K562 (cell line): ENCODE measurements around the gene YOD1. TPM values are rescaled to one million over a fixed set of nuclear protein-coding genes. Genes with fewer than 3 reads are reported as not detected.
A peak's percentile ranks its signal among the peaks of the same experiment; 100 is the strongest.

ENCODE experiments used
- CBX2 ChIP-seq: fragments of 200-600 bp; sonication (generic); IDR thresholded peaks from one replicate; pipeline ENCODE4 v1.6.1; 2012; ENCODE audit warnings: mild to moderate bottlenecking, low read length, inconsistent platforms; ENCODE audit not compliant: insufficient read depth, poor library complexity, severe bottlenecking
- CHCHD3 ChIP-seq: fragments of 250-450 bp; sonication (Bioruptor Pico); IDR thresholded peaks from 2 replicates; pipeline ENCODE4 v2.1.2; 2022; ENCODE audit warnings: mild to moderate bottlenecking
- ELF2 ChIP-seq: fragments of 250-450 bp; sonication (Bioruptor Pico); IDR thresholded peaks from 2 replicates; pipeline ENCODE4 v1.5.0; 2021; ENCODE audit warnings: mild to moderate bottlenecking
- ELF4 ChIP-seq: fragments of 450-650 bp; formaldehyde crosslinking; IDR thresholded peaks from 2 replicates; pipeline ENCODE4 v1.4.0; 2022; ENCODE audit warnings: missing genetic modification characterization
- GATA2 ChIP-seq: sonication (generic); formaldehyde crosslinking; IDR thresholded peaks from 2 replicates; pipeline ENCODE4 v1.4.0; 2020; ENCODE audit warnings: mild to moderate bottlenecking, missing genetic modification reagents
- ILF3 ChIP-seq: fragments of 450-650 bp; IDR thresholded peaks from 2 replicates; pipeline ENCODE4 v1.6.1; 2018; ENCODE audit warnings: antibody characterized with exemption, mild to moderate bottlenecking, moderate library complexity, borderline replicate concordance
- IRF2 ChIP-seq: sonication (generic); formaldehyde crosslinking; IDR thresholded peaks from 2 replicates; pipeline ENCODE4 v1.8.1; 2022; ENCODE audit warnings: mild to moderate bottlenecking, missing genetic modification reagents
- NRF1 ChIP-seq, 2 experiments: fragments of 450-650 bp; IDR thresholded peaks in 1 of 2; conservative IDR thresholded peaks in 1 of 2; 2 replicates each; pipeline ENCODE4 v1.6.1; 2014; ENCODE audit warnings: mild to moderate bottlenecking in 2 of 2
- PHF8 ChIP-seq: fragments of 200-600 bp; sonication (generic); IDR thresholded peaks from 2 replicates; pipeline ENCODE4 v1.6.1; 2012; ENCODE audit warnings: mixed run types, mild to moderate bottlenecking, inconsistent platforms, low read length, moderate library complexity, borderline replicate concordance
- SMARCA4 ChIP-seq: fragments of 450-650 bp; IDR thresholded peaks from 2 replicates; pipeline ENCODE4 v1.6.1; 2016
- STAT6 ChIP-seq: sonication (generic); formaldehyde crosslinking; IDR thresholded peaks from 2 replicates; pipeline ENCODE4 v1.8.1; 2023; ENCODE audit warnings: mild to moderate bottlenecking, missing genetic modification reagents
- TOE1 ChIP-seq, 2 experiments: fragments of 450-650 bp in 1 of 2; sonication (generic) in 1 of 2; formaldehyde crosslinking in 1 of 2; IDR thresholded peaks; 2 replicates each; pipeline versions ENCODE4 v1.7.1 to v1.8.0; 2016 to 2022; ENCODE audit warnings: borderline replicate concordance in 2 of 2, mild to moderate bottlenecking in 2 of 2, antibody characterized with exemption in 1 of 2, inconsistent platforms in 1 of 2, low read depth in 1 of 2, missing genetic modification reagents in 1 of 2, moderate library complexity in 1 of 2
- TRIM28 ChIP-seq: fragments of 450-650 bp; IDR thresholded peaks from 2 replicates; pipeline ENCODE4 v1.6.1; 2017
- ZKSCAN8 ChIP-seq: fragments of 200-800 bp; sonication (Bioruptor generic); IDR thresholded peaks from 2 replicates; pipeline ENCODE4 v1.6.1; 2016; ENCODE audit warnings: missing genetic modification characterization, missing compliant biosample characterization
- ZNF316 ChIP-seq: fragments of 450-650 bp; IDR thresholded peaks from 2 replicates; pipeline ENCODE4 v1.6.1; 2016
- polyA plus RNA-seq, 8 experiments: library from polyadenylated mRNA; depleted of rRNA in 4 of 8; stranded (reverse) in 5 of 8; unstranded in 3 of 8; fragments of >200 nt; fragmentation: Nextera tagmentation in 2 of 8; fragmentation: Illumina TruSeq in 1 of 8; extraction: Ambion mirVana in 2 of 8; extraction: Trizol in 1 of 8; gene quantifications; 2 replicates each; pipeline versions ENCODE4 v1.2.1 to v1.2.3, GENCODE V29; 2011 to 2014; ENCODE audit warnings: inconsistent platforms in 1 of 8, missing spikeins in 1 of 8
- total RNA-seq, 7 experiments: library from RNA; depleted of rRNA in 6 of 7; stranded (reverse); fragments of >200 nt in 6 of 7; fragmentation: Illumina TruSeq in 2 of 7; extraction: Trizol in 2 of 7; gene quantifications; 2 replicates each; pipeline versions ENCODE4 v1.2.1 to v1.2.3, GENCODE V29; 2011 to 2021; ENCODE audit warnings: low replicate concordance in 1 of 7
- TF ChIP-seq, protein P1 (sequence below): sonication (generic); IDR thresholded peaks from 2 replicates; pipeline ENCODE4 v1.6.1; 2016
- TF ChIP-seq, protein P2 (sequence below), 2 experiments: fragments of 450-650 bp; IDR thresholded peaks; 2 replicates each; pipeline ENCODE4 v1.6.1; 2016; ENCODE audit warnings: mild to moderate bottlenecking in 2 of 2, borderline replicate concordance in 1 of 2, low read depth in 1 of 2, moderate library complexity in 1 of 2

Gene YOD1
- total and polyA plus RNA-seq, 9 of the 15 experiments (the other 6 are each of a cell fraction or from before 2014, with no cell fraction given) = 18.2 to 78.1 (median 46.9) TPM

GRCh38 chr1:207047505-207047904 is 3.5 kb downstream of the YOD1 start (continued):
- TF ChIP-seq CBX2 (no peak), CHCHD3 (no peak), IRF2 (CRISPR knock-in tag) (no peak), STAT6 (CRISPR knock-in tag) (no peak), ELF2 (CRISPR knock-in tag) (no peak), ZNF316 (0 out of 2 replicates have a peak, but pooled peaks have one; percentile 1), ILF3 (no peak), TRIM28 (no peak), PHF8 (no peak), NRF1 (conservative IDR thresholded peaks at IDR 0.05 in 1 of 2, IDR thresholded peaks at IDR 0.05 in 1 of 2) (no peak), ELF4 (CRISPR knock-in tag) (no peak), TOE1 (IDR thresholded peaks at IDR 0.05; ENCODE audit: borderline replicate concordance) (0 out of 2 replicates have a peak, but pooled peaks have one; percentile 13), TOE1 (CRISPR knock-in tag; IDR thresholded peaks at IDR 0.05; ENCODE audit: borderline replicate concordance, low read depth) (no peak), GATA2 (CRISPR knock-in tag) (peak; percentile 59; the same call in 1 of the 2 replicates), ZKSCAN8 (CRISPR knock-in tag) (no peak), SMARCA4 (peak; percentile 50; the same call in 1 of the 2 replicates)
- TF ChIP-seq, protein P1, sequence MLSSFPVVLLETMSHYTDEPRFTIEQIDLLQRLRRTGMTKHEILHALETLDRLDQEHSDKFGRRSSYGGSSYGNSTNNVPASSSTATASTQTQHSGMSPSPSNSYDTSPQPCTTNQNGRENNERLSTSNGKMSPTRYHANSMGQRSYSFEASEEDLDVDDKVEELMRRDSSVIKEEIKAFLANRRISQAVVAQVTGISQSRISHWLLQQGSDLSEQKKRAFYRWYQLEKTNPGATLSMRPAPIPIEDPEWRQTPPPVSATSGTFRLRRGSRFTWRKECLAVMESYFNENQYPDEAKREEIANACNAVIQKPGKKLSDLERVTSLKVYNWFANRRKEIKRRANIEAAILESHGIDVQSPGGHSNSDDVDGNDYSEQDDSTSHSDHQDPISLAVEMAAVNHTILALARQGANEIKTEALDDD = peak; percentile 45; the same call in 1 of the 2 replicates
- TF ChIP-seq, protein P2, sequence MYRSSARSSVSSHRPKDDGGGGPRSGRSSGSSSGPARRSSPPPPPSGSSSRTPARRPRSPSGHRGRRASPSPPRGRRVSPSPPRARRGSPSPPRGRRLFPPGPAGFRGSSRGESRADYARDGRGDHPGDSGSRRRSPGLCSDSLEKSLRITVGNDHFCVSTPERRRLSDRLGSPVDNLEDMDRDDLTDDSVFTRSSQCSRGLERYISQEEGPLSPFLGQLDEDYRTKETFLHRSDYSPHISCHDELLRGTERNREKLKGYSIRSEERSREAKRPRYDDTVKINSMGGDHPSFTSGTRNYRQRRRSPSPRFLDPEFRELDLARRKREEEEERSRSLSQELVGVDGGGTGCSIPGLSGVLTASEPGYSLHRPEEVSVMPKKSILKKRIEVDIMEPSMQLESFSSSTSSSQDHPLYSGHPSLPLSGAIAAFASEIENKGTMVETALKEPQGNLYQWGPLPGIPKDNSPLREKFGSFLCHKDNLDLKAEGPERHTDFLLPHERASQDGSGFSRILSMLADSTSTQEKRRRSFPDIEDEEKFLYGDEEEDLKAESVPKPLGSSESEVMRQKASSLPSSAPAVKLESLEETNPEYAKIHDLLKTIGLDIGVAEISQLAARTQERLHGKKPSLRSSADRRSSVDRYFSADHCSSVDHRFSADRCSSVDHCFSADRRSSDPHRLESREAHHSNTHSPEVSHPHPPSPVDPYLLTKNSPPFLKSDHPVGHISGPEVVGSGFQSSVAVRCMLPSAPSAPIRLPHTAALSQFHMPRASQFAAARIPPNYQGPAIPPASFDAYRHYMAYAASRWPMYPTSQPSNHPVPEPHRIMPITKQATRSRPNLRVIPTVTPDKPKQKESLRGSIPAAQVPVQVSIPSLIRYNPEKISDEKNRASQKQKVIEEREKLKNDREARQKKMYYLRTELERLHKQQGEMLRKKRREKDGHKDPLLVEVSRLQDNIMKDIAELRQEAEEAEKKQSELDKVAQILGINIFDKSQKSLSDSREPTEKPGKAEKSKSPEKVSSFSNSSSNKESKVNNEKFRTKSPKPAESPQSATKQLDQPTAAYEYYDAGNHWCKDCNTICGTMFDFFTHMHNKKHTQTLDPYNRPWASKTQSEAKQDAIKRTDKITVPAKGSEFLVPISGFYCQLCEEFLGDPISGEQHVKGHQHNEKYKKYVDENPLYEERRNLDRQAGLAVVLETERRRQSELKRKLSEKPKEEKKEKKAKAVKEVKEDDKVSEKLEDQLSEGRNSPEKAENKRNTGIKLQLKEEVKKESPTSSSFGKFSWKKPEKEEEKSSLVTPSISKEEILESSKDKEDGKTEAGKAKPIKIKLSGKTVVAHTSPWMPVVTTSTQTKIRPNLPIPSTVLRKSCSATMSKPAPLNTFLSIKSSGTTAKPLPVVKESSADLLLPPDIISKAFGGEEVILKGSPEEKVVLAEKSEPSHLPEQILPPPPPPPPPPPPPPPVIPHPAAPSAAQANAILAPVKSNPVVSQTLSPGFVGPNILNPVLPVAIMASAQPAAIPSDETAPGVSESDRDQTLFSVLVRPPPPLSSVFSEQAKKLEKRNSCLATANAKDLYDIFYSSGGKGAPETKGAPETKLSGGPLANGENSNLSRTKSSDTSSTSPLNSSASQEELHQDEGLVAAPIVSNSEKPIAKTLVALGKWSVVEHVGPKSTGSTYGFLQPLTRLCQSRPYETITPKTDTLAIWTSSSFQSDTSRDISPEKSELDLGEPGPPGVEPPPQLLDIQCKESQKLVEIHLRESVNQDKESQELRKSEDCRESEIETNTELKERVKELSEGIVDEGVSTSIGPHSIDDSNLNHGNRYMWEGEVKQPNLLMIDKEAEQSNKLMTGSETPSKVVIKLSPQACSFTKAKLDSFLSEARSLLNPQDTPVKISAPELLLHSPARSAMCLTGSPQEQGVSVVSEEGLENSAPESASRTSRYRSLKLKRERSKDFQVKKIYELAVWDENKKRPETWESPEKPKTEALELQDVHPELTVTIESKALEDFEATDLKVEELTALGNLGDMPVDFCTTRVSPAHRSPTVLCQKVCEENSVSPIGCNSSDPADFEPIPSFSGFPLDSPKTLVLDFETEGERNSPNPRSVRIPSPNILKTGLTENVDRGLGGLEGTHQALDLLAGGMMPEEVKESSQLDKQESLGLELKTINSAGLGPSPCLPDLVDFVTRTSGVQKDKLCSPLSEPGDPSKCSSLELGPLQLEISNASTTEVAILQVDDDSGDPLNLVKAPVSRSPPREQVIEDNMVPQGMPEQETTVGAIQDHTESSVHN (IDR thresholded peaks at IDR 0.05; ENCODE audit: borderline replicate concordance in 1 of 2, low read depth in 1 of 2) = no peak
